CD4-positive, alpha-beta T cell treated with Interleukin-10 for 1 hour (primary cell): ENCODE results near the gene DHPS.
A peak's percentile ranks its signal among the peaks of the same experiment; 100 is the strongest.
"Not testable (repeated sequence)": the region's sequence is repeated elsewhere in the genome, so short reads cannot be mapped to it uniquely, and the experiment has no call there.

Source experiments
- DNase-seq: peaks from one replicate; pipeline ENCODE4 v3.0.0-alpha.2; 2020

Gene DHPS

GRCh38 chr19:12670159-12670928, 11.3 kb downstream of the DHPS start:
- no peak for DNase-seq

GRCh38 chr19:12669270-12670158, 12.2 kb downstream of the DHPS start:
- DNase-seq = peak; percentile 82

GRCh38 chr19:12668932-12669269, 12.8 kb downstream of the DHPS start:
- peak; percentile 86 for DNase-seq

- no peak for DNase-seq
Observed at GRCh38 chr19:12668346-12668745, 13.3 kb downstream of the DHPS start.

GRCh38 chr19:12667731-12668302, 13.9 kb downstream of the DHPS start:
- DNase-seq = no peak

GRCh38 chr19:12666265-12667048, 15.2 kb downstream of the DHPS start, which contains the start of the genes MAN2B1 and WDR83:
Gene MAN2B1 (minus strand): TSS chr19:12666742. CDS start chr19:12666701, 41 bp downstream.
Gene WDR83 (plus strand): TSS chr19:12666807. CDS start chr19:12669791, 2,984 bp downstream.
- DNase-seq = peak; percentile 83

- DNase-seq = no peak
Observed at GRCh38 chr19:12665671-12666264, 15.9 kb downstream of the DHPS start.

GRCh38 chr19:12665281-12665573, 16.5 kb downstream of the DHPS start:
- DNase-seq = peak; percentile 65

GRCh38 chr19:12664406-12665280, 17.0 kb downstream of the DHPS start:
- DNase-seq = no peak

GRCh38 chr19:12660980-12661379, 20.7 kb downstream of the DHPS start:
- no peak for DNase-seq

- DNase-seq = no peak
Observed at GRCh38 chr19:12657966-12658365, 23.7 kb downstream of the DHPS start.

- DNase-seq = no peak
Observed at GRCh38 chr19:12656899-12657571, 24.6 kb downstream of the DHPS start.

- DNase-seq = no peak
Observed at GRCh38 chr19:12655546-12655945, 26.1 kb downstream of the DHPS start.

- no peak for DNase-seq
Observed at GRCh38 chr19:12652219-12652618, 29.5 kb downstream of the DHPS start.

GRCh38 chr19:12649941-12650340, 31.7 kb downstream of the DHPS start:
- DNase-seq = no peak

- no peak for DNase-seq
Observed at GRCh38 chr19:12648088-12648487, 33.6 kb downstream of the DHPS start.

- peak; percentile 44 for DNase-seq
Observed at GRCh38 chr19:12647490-12648071, 34.1 kb downstream of the DHPS start.

- DNase-seq = no peak
Observed at GRCh38 chr19:12647047-12647446, 34.6 kb downstream of the DHPS start.

GRCh38 chr19:12646551-12646950, 35.1 kb downstream of the DHPS start:
- DNase-seq = no peak

- DNase-seq = not testable (repeated sequence)
Observed at GRCh38 chr19:12643716-12644115, 38.0 kb downstream of the DHPS start.
